Measurements from ENCODE around the gene CCDC146. TPM values are rescaled to one million over a fixed set of nuclear protein-coding genes. Genes with fewer than 3 reads are reported as not detected.
"Not testable (repeated sequence)": the region's sequence is repeated elsewhere in the genome, so short reads cannot be mapped to it uniquely, and the experiment has no call there.

Gene CCDC146
- total RNA-seq, 2 donors from 2014 or later, result 11.6 to 15.7 TPM

- DNase-seq; intact Hi-C loops (cut with DNase I, micrococcal nuclease); ATAC-seq: not testable (repeated sequence)
These were observed 106.4 kb downstream of the CCDC146 start for GRCh38 chr7:77228795-77229194.

- ATAC-seq, result no peak
- intact Hi-C loops (cut with DNase I, micrococcal nuclease), result no loop called here
- DNase-seq, result no peak
These were observed 110.1 kb downstream of the CCDC146 start for GRCh38 chr7:77232467-77232866.

GRCh38 chr7:77235276-77235675 is 112.9 kb downstream of the CCDC146 start:
- ATAC-seq, result no peak
- intact Hi-C loops (cut with DNase I, micrococcal nuclease), result no loop called here
- no peak for DNase-seq

- intact Hi-C loops (cut with DNase I, micrococcal nuclease), result no loop called here
- DNase-seq, result no peak
- ATAC-seq, result peak; percentile 18
These were observed 116.3 kb downstream of the CCDC146 start for GRCh38 chr7:77238703-77239136.

- no peak for DNase-seq
- intact Hi-C loops (cut with DNase I, micrococcal nuclease), result no loop called here
- no peak for ATAC-seq
These were observed 117.1 kb downstream of the CCDC146 start for GRCh38 chr7:77239471-77239870.

- DNase-seq (no peak), ATAC-seq (no peak)
- intact Hi-C loops (cut with DNase I, micrococcal nuclease), result no loop called here
These were observed 119.7 kb downstream of the CCDC146 start for GRCh38 chr7:77242068-77242467.

- ATAC-seq (no peak), DNase-seq (no peak)
- intact Hi-C loops (cut with DNase I, micrococcal nuclease), result no loop called here
These were observed 120.1 kb downstream of the CCDC146 start for GRCh38 chr7:77242554-77242953.

- intact Hi-C loops (cut with DNase I, micrococcal nuclease), result no loop called here
- no peak for DNase-seq
- ATAC-seq, result no peak
These were observed 122.0 kb downstream of the CCDC146 start for GRCh38 chr7:77244222-77244934.

- ATAC-seq (no peak), DNase-seq (no peak)
- intact Hi-C loops (cut with DNase I, micrococcal nuclease), result no loop called here
These were observed 122.8 kb downstream of the CCDC146 start for GRCh38 chr7:77245015-77245755.

GRCh38 chr7:77246026-77246640 is 123.7 kb downstream of the CCDC146 start:
- no peak for DNase-seq
- ATAC-seq, result peak; percentile 29
- intact Hi-C loops (cut with DNase I, micrococcal nuclease), result no loop called here

- peak; percentile 64 to 95 for DNase-seq
- intact Hi-C loops (cut with DNase I, micrococcal nuclease), result no loop called here
- ATAC-seq, result peak; percentile 91
These were observed 124.9 kb downstream of the CCDC146 start for GRCh38 chr7:77247206-77247850.

- ATAC-seq, result no peak
- DNase-seq, result no peak
- intact Hi-C loops (cut with DNase I, micrococcal nuclease), result no loop called here
These were observed 125.7 kb downstream of the CCDC146 start for GRCh38 chr7:77248154-77248553.

GRCh38 chr7:77252506-77252905 is 130.1 kb downstream of the CCDC146 start:
- intact Hi-C loops (cut with DNase I, micrococcal nuclease), result loop anchor here in 1 of 2 donors (10.0 kb wide), 1 partner anchor 82 kb away; no protein-coding TSS in a partner anchor
- DNase-seq (no peak), ATAC-seq (no peak)

GRCh38 chr7:77253151-77253550 is 130.7 kb downstream of the CCDC146 start:
- DNase-seq (no peak), ATAC-seq (no peak)
- intact Hi-C loops (cut with DNase I, micrococcal nuclease), result loop anchor here in 1 of 2 donors (10.0 kb wide), 1 partner anchor 82 kb away; no protein-coding TSS in a partner anchor

- DNase-seq, result no peak
- ATAC-seq, result no peak
- intact Hi-C loops (cut with DNase I, micrococcal nuclease), result loop anchor here in 1 of 2 donors (10.0 kb wide), 1 partner anchor 80 kb away; no protein-coding TSS in a partner anchor
These were observed 132.0 kb downstream of the CCDC146 start for GRCh38 chr7:77254429-77254828.

- no peak for DNase-seq
- no peak for ATAC-seq
- intact Hi-C loops (cut with DNase I, micrococcal nuclease), result loop anchor here in 1 of 2 donors (10.0 kb wide), 1 partner anchor 80 kb away; no protein-coding TSS in a partner anchor
These were observed 132.5 kb downstream of the CCDC146 start for GRCh38 chr7:77254915-77255314.

GRCh38 chr7:77258014-77258413 is 135.6 kb downstream of the CCDC146 start:
- DNase-seq (no peak), ATAC-seq (no peak)
- intact Hi-C loops (cut with DNase I, micrococcal nuclease), result loop anchor here in 1 of 2 donors (10.0 kb wide), 1 partner anchor 77 kb away; no protein-coding TSS in a partner anchor

- ATAC-seq (no peak), DNase-seq (no peak)
- intact Hi-C loops (cut with DNase I, micrococcal nuclease), result loop anchor here in 1 of 2 donors (10.0 kb wide), 1 partner anchor 76 kb away; no protein-coding TSS in a partner anchor
These were observed 136.2 kb downstream of the CCDC146 start for GRCh38 chr7:77258593-77258992.

- DNase-seq (no peak), ATAC-seq (no peak)
- intact Hi-C loops (cut with DNase I, micrococcal nuclease), result no loop called here
These were observed 139.9 kb downstream of the CCDC146 start for GRCh38 chr7:77262316-77262715.

All from left colon (tissue), 2 donors.